ENCODE results near the gene ECE1. TPM values are rescaled to one million over a fixed set of nuclear protein-coding genes. Genes with fewer than 3 reads are reported as not detected.

The ECE1 gene
- total and polyA plus RNA-seq, 9 of the 15 experiments (the other 6 are each of a cell fraction or from before 2014, with no cell fraction given), result 0.56 to 34.8 (median 11.0) TPM

DNA sequence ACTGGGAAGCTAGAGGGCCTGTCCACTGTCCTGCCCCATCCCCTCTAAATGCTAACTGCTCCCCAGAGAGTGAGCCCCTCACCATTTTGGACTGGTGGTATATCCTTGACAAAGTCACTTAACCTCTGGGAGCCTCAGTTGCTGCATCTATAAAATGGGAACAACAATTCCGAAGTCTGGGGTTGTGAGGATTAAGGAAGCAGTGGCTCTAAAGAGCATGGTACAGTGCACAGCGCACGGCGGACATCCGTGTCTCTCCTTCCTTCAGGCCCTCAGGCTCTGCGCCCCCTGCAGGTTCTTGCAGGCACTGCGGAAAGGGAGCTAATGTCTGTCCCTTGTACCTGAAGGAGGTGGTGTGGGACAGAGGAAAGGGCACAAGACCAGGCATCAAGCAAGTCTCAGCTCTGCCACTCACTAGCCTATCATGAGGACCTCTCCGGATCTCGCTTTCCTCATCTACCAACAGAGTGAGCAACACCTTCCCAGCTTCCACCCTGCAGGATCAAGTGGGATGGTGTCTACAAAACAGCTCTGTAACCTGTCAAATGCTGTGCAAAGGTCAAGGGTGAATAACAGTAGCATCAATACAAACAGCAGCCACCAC, 20.1 kb downstream of the ECE1 start:
- H3K4me1 ChIP-seq (replicated peaks in 1 of 2; ENCODE audit: control insufficient read depth in 2 of 2, insufficient read depth in 2 of 2, low read length in 2 of 2), result peaks cover 26 to 32% of the 10 kb centered on the region in 2 experiments; a peak in 4 of 5 replicates
- peaks cover 14% of the 10 kb centered on the region for H4K20me1 ChIP-seq (replicated peaks; ENCODE audit: control insufficient read depth, insufficient read depth, low read length)
- no peak for TF ChIP-seq ZNF766 (CRISPR knock-in tag; conservative IDR thresholded peaks at IDR 0.05)
- no peak for TF ChIP-seq PTTG1 (tag; IDR thresholded peaks at IDR 0.05; ENCODE audit: low read depth)
- TF ChIP-seq GATA2 (CRISPR knock-in tag; IDR thresholded peaks at IDR 0.05), result no peak
- no peak for TF ChIP-seq CBFB (CRISPR knock-in tag; IDR thresholded peaks at IDR 0.05)
- no peak for TF ChIP-seq ZFP36 (IDR thresholded peaks at IDR 0.05; ENCODE audit: low read depth, low read length, partially characterized antibody)
- TF ChIP-seq, protein P1, sequence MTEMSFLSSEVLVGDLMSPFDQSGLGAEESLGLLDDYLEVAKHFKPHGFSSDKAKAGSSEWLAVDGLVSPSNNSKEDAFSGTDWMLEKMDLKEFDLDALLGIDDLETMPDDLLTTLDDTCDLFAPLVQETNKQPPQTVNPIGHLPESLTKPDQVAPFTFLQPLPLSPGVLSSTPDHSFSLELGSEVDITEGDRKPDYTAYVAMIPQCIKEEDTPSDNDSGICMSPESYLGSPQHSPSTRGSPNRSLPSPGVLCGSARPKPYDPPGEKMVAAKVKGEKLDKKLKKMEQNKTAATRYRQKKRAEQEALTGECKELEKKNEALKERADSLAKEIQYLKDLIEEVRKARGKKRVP (CRISPR knock-in tag; IDR thresholded peaks at IDR 0.05), result no peak
- no peak for TF ChIP-seq HOXB6 (CRISPR knock-in tag; IDR thresholded peaks at IDR 0.05; ENCODE audit: borderline replicate concordance)
- peak; percentile 48; the same call in 1 of the 2 replicates for TF ChIP-seq SMAD4 (CRISPR knock-in tag; conservative IDR thresholded peaks at IDR 0.05)
- TF ChIP-seq MCM2 (IDR thresholded peaks at IDR 0.05; ENCODE audit: low read depth), result no peak
- TF ChIP-seq, protein P2, sequence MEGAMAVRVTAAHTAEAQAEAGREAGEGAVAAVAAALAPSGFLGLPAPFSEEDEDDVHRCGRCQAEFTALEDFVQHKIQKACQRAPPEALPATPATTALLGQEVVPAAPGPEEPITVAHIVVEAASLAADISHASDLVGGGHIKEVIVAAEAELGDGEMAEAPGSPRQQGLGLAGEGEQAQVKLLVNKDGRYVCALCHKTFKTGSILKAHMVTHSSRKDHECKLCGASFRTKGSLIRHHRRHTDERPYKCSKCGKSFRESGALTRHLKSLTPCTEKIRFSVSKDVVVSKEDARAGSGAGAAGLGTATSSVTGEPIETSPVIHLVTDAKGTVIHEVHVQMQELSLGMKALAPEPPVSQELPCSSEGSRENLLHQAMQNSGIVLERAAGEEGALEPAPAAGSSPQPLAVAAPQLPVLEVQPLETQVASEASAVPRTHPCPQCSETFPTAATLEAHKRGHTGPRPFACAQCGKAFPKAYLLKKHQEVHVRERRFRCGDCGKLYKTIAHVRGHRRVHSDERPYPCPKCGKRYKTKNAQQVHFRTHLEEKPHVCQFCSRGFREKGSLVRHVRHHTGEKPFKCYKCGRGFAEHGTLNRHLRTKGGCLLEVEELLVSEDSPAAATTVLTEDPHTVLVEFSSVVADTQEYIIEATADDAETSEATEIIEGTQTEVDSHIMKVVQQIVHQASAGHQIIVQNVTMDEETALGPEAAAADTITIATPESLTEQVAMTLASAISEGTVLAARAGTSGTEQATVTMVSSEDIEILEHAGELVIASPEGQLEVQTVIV (CRISPR knock-in tag; IDR thresholded peaks at IDR 0.05; ENCODE audit: borderline replicate concordance), result no peak
- no peak for TF ChIP-seq ZNF41 (CRISPR knock-in tag; conservative IDR thresholded peaks at IDR 0.05)
- no peak for TF ChIP-seq ZNF644 (tag; IDR thresholded peaks at IDR 0.05; ENCODE audit: low read depth)
- TF ChIP-seq TAF15 (IDR thresholded peaks at IDR 0.05; ENCODE audit: low read depth, low read length), result no peak
- no peak for TF ChIP-seq ZNF717 (CRISPR knock-in tag; IDR thresholded peaks at IDR 0.05)
- no peak for TF ChIP-seq BRCA1 (IDR thresholded peaks at IDR 0.05)
- TF ChIP-seq BRCA1 (CRISPR knock-in tag; IDR thresholded peaks at IDR 0.05), result no peak
- TF ChIP-seq HEY1 (CRISPR knock-in tag; IDR thresholded peaks at IDR 0.05; ENCODE audit: borderline replicate concordance), result no peak
- TF ChIP-seq, protein P3, sequence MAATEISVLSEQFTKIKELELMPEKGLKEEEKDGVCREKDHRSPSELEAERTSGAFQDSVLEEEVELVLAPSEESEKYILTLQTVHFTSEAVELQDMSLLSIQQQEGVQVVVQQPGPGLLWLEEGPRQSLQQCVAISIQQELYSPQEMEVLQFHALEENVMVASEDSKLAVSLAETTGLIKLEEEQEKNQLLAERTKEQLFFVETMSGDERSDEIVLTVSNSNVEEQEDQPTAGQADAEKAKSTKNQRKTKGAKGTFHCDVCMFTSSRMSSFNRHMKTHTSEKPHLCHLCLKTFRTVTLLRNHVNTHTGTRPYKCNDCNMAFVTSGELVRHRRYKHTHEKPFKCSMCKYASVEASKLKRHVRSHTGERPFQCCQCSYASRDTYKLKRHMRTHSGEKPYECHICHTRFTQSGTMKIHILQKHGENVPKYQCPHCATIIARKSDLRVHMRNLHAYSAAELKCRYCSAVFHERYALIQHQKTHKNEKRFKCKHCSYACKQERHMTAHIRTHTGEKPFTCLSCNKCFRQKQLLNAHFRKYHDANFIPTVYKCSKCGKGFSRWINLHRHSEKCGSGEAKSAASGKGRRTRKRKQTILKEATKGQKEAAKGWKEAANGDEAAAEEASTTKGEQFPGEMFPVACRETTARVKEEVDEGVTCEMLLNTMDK (IDR thresholded peaks at IDR 0.05; ENCODE audit: borderline replicate concordance, insufficient read depth, low read depth, low read length, poor library complexity, severe bottlenecking), result peak; percentile 96

More for the DNA sequence above, 20.1 kb downstream of the ECE1 start:
- in situ Hi-C loops (cut with MboI) (no loop called here), intact Hi-C loops (cut with micrococcal nuclease) (no loop called here)
- H3K4me2 ChIP-seq (ENCODE audit: insufficient read depth, low read length), result peak overlapping the region; percentile 41
- ATAC-seq (peak; percentile 96), FAIRE-seq (peak; percentile 83), DNase-seq (ENCODE audit: extremely low read depth in 1 of 4, low spot score in 3 of 4) (peak; percentile 88 to 92 (median 92))
- no peaks in the 10 kb centered on the region for H3K79me2 ChIP-seq (ENCODE audit: control insufficient read depth, insufficient read depth, low read length)
- CTCF ChIA-PET (ENCODE audit: low intra/inter-chr PET ratio), result interaction anchor here (0.5 to 2.4 kb wide), 3 partner anchors 15 to 98 kb away, joined by 4 to 8 read pairs (median 8); no protein-coding TSS in a partner anchor
- no peak overlapping the region for H3K4me3 ChIP-seq
- POLR2A ChIA-PET, result interaction anchor here (0.6 to 4.3 kb wide), 15 partner anchors 9 to 585 kb away, joined by 3 to 20 read pairs (median 3); no protein-coding TSS in a partner anchor
- H3K36me3 ChIP-seq (ENCODE audit: control insufficient read depth, insufficient read depth, low read length), result peaks cover 3% of the 10 kb centered on the region; the same call in 1 of the 3 replicates
- no TSS peak for BruUV-seq (replicated peaks)
- no peak overlapping the region; a peak in 1 of 4 replicates for H3K9ac ChIP-seq (ENCODE audit: insufficient read depth in 1 of 2, low read depth in 2 of 2, low read length in 2 of 2)
- WGBS (ENCODE audit: insufficient coverage, low coverage, missing lambda C conversion rate), result 8% methylated on average over 9 of the region's 9 CpGs
- H3K9me1 ChIP-seq (ENCODE audit: control insufficient read depth, insufficient read depth, low read length), result no peaks in the 10 kb centered on the region
- H2AFZ ChIP-seq (ENCODE audit: low read depth, low read length), result no peak overlapping the region
- H3K27ac ChIP-seq (ENCODE audit: extremely low read depth, low read depth, low read length), result no peak overlapping the region
- H3K9me3 ChIP-seq (replicated peaks; ENCODE audit: control insufficient read depth, insufficient read depth, low read depth, low read length), result no peaks in the 10 kb centered on the region; the same call in 1 of the 2 replicates
- H3K27me3 ChIP-seq (ENCODE audit: control insufficient read depth in 2 of 2, insufficient read depth in 2 of 2, low read length in 2 of 2), result no peaks in the 10 kb centered on the region
